Iris pigment epithelial cell (primary cell): ENCODE measurements around the gene ZNF385A.
"Not testable (repeated sequence)": the region's sequence is repeated elsewhere in the genome, so short reads cannot be mapped to it uniquely, and the experiment has no call there.

Source experiments
- DNase-seq: peaks from one replicate; pipeline ENCODE4 v3.0.0-alpha.2; 2011; ENCODE audit warnings: low read depth

Gene ZNF385A

GRCh38 chr12:54355104-54355815, 29.3 kb downstream of the ZNF385A start:
- DNase-seq = no peak

- not testable (repeated sequence) for DNase-seq
Observed at GRCh38 chr12:54354271-54354670, 30.3 kb downstream of the ZNF385A start.

GRCh38 chr12:54352891-54353874, 31.4 kb downstream of the ZNF385A start:
- DNase-seq = peak; percentile 36

- DNase-seq = peak; percentile 77
Observed at GRCh38 chr12:54352022-54352531, 32.5 kb downstream of the ZNF385A start.

GRCh38 chr12:54351341-54351740, 33.2 kb downstream of the ZNF385A start:
- DNase-seq = no peak

- DNase-seq = no peak
Observed at GRCh38 chr12:54350743-54351142, 33.8 kb downstream of the ZNF385A start.

- no peak for DNase-seq
Observed at GRCh38 chr12:54349679-54350078, 34.9 kb downstream of the ZNF385A start.

GRCh38 chr12:54349036-54349435, 35.5 kb downstream of the ZNF385A start:
- no peak for DNase-seq

- DNase-seq = no peak
Observed at GRCh38 chr12:54341378-54342300, 42.9 kb downstream of the ZNF385A start.

- no peak for DNase-seq
Observed at GRCh38 chr12:54340846-54341245, 43.7 kb downstream of the ZNF385A start.

GRCh38 chr12:54338698-54339296, 45.7 kb downstream of the ZNF385A start:
- peak; percentile 63 for DNase-seq

GRCh38 chr12:54337854-54338650, 46.5 kb downstream of the ZNF385A start:
- DNase-seq = peak; percentile 60

GRCh38 chr12:54337280-54337842, 47.2 kb downstream of the ZNF385A start:
- no peak for DNase-seq

GRCh38 chr12:54333420-54334034, 51.0 kb downstream of the ZNF385A start:
- DNase-seq = no peak

- no peak for DNase-seq
Observed at GRCh38 chr12:54331461-54331860, 53.1 kb downstream of the ZNF385A start.

GRCh38 chr12:54330442-54330841, 54.1 kb downstream of the ZNF385A start:
- no peak for DNase-seq

- no peak for DNase-seq
Observed at GRCh38 chr12:54329759-54330158, 54.8 kb downstream of the ZNF385A start.

- DNase-seq = no peak
Observed at GRCh38 chr12:54328595-54329337, 55.8 kb downstream of the ZNF385A start.
